GM12875 (cell line): Measurements from ENCODE around the gene LGMN.

Source experiments
- H3K4me3 ChIP-seq: one replicate; pipeline ENCODE4 v1.5.1; 2011; ENCODE audit warnings: low read depth, low read length, control low read depth
- CTCF ChIP-seq: IDR thresholded peaks from 2 replicates; pipeline ENCODE4 v1.5.1; 2011; ENCODE audit warnings: low read depth, mild to moderate bottlenecking, control low read depth, inconsistent platforms, low read length, moderate library complexity, borderline replicate concordance; ENCODE audit not compliant: insufficient read depth

LGMN gene

DNA sequence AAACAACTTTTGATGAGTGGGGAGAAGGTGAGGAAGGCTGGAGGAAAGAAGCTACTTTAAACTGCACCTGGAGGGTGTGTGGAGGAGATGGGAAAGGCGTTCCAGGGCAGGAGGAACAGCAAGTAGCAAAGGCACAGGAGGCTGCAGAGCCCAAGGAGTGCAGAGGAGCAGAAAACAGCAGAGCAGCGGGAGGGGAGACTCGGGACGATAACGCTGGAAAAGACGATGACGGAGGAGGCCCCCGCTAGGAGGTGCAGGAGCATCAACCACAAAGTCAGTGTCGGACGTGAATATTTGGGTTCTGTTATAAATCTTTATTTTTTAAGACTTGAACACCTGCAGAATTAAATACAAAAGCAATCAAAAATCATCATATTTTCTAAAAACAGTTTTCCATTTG, 44.9 kb downstream of the LGMN start:
- no peak overlapping the region for H3K4me3 ChIP-seq
- TF ChIP-seq CTCF = no peak

- no peak for TF ChIP-seq CTCF
- H3K4me3 ChIP-seq = no peak overlapping the region
These were observed 45.9 kb downstream of the LGMN start for GRCh38 chr14:92702441-92702918.

GRCh38 chr14:92701826-92702225, 46.6 kb downstream of the LGMN start:
- no peak for TF ChIP-seq CTCF
- H3K4me3 ChIP-seq = no peak overlapping the region

DNA sequence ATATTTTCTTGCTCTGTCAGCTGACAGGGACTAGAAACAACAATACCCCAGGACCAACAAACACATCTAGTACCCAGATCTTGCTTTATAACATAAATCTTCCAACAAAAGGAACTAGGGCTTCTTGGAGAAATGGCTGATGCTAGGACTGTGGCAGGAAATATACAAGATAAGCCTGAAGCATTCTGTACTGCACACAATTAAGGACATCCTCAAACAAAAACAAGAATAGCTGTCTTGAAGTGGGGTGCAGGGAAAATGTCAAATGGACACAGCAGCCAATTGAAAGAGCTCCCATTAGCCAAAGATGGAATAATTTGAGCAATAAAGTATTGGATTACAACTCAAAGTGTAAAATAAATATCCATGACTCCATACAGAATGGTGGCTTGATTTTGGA, 50.0 kb downstream of the LGMN start:
- H3K4me3 ChIP-seq = no peak overlapping the region
- no peak for TF ChIP-seq CTCF

DNA sequence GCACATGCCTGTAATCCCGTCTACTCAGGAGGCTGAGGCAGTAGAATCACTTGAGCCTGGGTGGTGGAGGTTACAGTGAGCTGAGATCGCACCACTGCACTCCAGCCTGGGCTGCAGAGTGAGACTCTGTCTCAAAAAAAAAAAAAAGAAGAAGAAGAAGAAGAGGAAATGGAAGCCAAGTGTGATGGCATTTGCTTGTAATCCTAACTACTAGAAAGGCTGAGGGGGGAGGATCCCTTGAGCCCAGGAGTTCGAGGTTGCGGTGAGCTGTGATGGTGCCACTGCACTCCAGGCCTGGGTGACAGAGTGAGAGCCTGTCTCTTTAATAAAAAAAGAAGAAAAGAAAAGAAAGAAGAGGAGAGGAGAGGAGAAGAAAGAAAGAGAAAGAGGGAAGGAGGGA, 52.1 kb downstream of the LGMN start:
- no peak for TF ChIP-seq CTCF
- H3K4me3 ChIP-seq = no peak overlapping the region

DNA sequence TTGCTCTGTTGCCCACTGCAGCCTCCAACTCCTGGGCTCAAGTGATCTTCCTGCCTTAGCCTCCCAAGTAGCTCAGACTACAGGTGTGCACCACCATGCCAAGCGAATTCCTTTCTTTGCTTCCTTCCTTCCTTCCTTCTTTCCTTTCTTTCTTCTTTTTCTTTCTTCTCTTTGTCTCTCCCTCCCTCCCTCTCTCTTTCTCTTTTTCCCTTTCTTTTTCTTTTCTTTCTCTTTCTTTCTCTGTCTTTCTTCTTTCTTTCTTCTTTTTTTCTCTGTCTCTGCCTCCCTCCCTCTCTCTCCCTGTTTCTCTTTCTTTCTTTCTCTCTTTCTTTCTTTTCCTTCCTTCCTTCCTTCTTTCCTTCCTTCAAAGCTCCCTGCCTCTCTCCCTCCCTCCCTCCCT, 52.9 kb downstream of the LGMN start:
- no peak for TF ChIP-seq CTCF
- no peak overlapping the region for H3K4me3 ChIP-seq

GRCh38 chr14:92694807-92695206, 53.6 kb downstream of the LGMN start:
- TF ChIP-seq CTCF = no peak

More at GRCh38 chr14:92694807-92695206, 53.6 kb downstream of the LGMN start:
- no peak overlapping the region for H3K4me3 ChIP-seq
